ENCODE data around the gene ROBO2.

ROBO2 gene

DNA sequence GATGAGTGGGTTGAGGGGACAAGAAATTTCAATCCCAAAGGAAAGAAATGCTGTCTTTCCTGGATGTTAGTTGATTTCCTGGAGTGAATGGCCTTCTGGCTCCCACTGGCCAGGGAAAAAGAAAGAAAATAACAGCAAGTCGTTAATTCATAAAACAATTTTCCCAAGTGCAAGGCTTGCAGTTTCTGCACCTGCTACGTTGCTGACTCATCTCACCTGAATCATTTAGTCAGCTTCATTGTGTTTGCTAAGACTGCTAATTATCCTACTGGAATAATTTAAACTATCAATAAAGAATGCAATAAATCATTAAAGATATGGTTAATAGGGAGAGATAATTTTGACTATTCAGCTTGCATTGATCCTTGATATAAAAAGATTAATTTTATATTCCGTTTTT, 387.6 kb downstream of the ROBO2 start:
- no peak for FAIRE-seq

DNA sequence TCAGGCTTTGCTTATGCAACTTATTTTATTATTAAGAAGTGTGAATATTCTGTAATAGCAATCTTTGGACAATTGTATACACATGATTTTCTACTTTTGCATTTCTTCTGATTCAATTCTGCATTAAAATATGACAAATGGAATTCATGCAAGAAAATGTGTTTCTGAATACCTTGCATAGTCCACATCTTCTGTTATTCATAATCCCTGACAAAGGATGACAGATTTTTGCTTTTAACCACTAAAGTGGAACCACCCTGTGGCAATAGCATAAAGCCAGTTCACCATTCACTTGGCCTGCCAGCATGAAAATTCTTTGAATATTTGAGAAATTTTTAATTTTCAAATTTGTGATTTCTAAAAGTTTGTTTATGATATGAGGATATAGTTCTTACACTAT, 397.0 kb downstream of the ROBO2 start:
- no peak for FAIRE-seq

DNA sequence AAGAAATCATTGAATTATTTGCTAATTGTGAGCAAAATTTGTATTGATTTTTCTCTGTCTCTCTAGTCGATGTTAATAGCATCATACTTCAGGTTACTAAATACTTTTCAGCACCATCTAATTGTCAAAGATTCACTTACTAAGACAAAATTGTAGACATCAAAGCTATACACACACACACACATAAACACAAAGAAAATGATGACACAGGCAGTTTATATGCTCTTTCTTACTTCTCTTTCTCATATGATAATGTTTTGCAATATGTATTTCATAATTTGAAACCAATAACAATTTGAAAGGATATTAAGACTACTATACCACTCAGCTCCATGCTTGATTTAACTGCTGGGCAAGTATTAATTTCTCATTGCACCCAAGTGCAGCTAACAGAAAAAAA, 406.2 kb downstream of the ROBO2 start:
- FAIRE-seq = no peak

DNA sequence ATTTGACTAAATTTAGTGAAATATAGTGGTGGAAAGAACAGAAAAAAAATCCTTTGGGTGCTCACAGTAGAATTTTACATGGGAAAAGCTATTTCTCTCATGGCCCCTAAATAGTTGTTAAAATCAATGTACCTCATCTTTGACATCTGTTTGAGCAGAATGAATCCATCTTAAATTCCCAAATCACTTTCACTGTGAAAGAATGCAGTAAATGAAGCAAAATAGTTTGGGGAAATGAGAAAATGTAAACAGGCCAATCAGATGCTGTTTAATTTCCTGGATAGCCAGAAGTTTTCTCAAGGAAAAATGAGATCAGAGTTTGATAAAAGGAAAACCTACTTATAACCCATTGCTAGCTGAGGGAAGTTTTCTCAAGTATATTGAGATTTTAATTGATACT, 406.9 kb downstream of the ROBO2 start:
- no peak for FAIRE-seq

DNA sequence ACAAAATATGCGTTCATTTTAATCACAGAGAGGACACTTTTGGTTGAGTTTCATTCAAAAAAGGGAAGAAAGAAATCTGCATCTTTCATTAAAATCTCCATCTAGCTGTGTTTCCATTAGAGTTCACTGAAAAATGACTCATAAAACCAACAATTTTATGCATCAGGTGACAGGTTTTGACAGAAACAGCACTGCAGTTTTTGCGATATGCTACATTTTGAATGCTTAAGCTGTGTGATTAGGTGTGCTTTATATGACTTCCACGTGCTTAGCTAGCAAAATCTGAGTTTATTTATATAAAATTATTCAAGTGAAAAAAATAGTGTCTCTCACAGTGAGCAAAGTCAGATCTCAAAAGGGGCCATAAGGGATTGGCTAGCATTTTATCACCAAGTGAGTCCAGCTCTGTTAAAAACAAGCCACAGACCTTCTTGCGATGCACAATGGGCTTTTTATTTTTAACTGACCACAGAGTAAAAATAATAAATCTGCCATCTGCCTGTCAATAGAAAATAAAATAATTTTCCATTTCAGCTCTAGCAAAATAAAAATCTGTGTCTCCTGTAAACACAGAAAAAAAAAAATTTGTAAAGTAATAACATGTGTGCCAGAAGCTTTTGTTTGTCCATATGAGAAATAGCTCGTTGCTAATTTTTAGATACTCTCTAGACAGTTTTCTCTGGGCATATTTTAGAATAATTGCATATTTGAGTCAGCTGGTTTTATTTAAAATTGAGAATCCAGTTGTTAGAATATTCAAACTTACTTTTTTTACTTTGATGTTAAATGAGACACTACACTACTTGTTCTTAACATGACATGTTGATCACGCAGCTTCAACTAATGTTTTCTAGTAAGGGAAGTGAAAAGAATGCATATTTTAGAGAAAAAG, 409.8 kb downstream of the ROBO2 start:
- no peak for FAIRE-seq

DNA sequence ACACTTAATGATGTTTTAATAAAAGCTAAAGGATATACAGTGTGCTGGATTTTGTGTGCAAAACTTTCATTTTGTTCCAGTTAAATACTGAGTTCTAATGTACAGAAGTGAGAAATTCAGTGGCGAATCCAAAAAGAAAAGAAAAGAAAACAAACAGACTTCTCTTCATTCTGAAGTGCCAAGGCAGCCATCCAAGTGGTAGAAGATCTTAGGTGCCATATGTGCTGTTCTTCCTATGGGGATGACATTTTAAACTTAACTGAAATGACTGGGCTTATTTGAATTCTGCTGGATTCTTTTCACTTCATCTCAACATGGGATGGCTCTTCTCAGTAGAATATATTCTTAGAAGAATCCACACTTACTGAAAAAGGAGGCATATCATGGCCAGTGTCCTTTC, 416.5 kb downstream of the ROBO2 start:
- no peak for FAIRE-seq

DNA sequence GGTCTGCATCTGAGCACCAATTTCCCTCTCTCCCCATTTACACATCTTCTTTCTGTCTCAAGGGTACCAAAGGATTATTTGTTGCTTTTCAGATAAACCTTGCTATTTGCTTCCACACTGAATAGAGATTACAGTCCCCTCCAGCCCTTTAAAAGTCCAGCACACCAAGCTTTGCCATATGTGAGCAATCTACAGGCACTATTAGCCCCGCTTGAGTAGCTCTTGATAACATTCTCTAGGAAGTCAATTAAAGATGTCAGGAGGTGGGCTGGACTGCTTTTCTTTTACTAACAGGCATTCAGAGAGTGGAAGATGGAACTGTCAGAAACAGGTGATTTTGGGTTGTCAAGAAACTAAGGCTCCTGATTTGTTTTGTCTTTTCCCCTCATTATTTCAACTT, 417.0 kb downstream of the ROBO2 start:
- no peak for FAIRE-seq

DNA sequence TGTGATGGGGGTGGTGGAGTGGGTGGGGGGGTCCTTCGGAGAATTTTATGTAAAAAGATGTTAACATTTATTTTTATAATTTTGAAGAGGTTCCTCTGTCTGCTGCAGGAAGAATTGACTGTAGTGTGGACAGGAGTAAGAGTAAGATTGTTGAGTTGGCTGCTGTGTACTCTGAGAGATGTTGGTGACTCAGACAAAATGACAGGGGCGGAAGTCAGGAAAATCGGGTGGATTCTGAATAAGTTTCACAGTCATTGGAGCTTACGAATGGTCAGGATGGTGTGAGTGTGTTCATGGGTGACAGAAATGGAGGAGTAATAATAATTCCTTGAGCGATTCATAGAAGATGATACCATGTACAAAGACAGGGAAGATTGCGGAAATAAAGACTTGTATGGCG, 420.0 kb downstream of the ROBO2 start:
- FAIRE-seq = no peak

DNA sequence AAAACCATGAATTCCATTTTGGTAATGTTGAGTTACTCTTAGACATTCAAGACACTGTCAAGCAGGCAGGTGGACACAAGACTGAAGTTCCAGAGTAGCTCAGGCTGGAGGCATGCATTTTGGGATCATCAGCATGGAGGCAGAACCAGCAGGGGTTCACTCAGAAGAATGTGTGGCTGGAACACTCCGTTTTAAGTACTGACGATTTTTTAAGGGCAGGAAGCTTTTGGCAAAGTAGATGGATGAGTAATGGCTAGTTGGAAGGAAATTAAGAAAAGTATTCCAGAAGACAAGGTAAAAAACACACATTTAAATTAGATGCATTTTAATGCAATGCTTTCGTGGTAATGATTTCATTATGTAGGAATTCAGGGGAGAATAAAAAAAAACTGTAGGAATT, 420.4 kb downstream of the ROBO2 start:
- FAIRE-seq = no peak

DNA sequence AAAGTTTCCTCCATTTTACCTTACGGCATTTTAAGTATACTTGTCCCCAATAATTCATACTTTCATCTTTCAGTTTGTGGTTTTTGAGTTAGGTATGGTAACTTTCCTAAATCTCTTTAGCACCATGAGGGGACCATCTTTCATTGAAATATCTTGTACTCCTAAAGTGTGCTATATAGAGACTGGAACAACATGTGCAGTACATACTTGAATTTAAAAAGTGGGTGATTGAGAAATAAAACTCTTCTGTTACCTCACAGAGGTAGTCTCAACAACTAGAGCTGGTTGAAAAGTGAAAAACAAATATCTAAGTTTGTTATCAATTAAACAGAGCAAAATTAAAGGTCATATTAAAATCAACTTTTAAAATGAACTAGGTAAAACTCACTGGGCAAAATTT, 423.1 kb downstream of the ROBO2 start:
- no peak for FAIRE-seq

DNA sequence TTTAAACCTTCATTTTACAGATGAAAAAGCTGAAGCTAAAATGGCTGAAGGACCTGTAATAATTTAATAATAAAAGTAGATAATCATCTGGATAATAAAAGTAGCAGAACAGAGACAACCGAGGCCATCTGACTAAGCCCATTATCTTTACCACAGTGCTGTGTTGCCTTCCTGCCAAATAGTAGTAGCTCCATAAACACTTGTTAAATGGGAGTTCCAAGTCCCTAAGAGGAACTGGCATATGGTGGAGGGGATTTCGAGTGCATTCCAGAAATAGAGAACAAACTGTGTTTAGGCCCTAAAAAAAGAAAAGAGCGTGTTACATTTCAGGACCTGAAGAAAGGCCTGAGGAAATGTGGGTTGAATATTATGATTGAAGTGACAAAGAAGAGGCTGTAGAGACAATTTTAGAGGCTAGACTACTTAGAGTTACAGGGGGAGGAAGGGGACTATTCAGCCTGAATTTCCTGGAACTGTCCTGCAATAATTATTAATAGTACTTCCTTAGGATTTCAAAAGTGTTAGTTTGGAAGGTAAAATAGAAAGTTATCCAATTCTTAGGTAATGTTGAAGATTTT, 424.3 kb downstream of the ROBO2 start:
- no peak for FAIRE-seq

DNA sequence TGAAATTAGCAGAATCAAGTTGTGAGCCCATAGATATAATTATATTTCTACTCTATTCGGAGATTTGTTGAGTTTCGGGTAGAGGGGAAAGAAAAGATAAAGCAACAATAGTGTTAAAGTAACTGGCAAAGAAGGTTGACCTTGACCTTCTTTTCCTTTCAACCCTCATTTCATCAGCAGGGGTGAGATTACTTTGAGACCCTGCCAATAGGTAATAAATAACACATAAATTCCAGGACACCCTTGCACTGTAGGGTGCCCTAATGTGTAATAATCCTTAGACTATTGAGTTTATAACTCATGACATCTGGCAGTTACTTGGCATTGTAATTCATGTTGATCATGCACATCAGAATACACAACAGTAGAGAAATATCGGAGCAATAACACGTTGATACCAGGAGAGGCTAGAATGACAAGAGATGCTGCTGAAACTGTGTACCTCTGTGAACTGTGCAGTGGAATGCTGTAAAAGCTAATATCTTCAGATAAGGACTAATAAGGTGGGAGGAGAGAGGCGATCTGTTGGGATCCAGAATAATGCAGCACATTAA, 426.7 kb downstream of the ROBO2 start:
- FAIRE-seq = no peak

DNA sequence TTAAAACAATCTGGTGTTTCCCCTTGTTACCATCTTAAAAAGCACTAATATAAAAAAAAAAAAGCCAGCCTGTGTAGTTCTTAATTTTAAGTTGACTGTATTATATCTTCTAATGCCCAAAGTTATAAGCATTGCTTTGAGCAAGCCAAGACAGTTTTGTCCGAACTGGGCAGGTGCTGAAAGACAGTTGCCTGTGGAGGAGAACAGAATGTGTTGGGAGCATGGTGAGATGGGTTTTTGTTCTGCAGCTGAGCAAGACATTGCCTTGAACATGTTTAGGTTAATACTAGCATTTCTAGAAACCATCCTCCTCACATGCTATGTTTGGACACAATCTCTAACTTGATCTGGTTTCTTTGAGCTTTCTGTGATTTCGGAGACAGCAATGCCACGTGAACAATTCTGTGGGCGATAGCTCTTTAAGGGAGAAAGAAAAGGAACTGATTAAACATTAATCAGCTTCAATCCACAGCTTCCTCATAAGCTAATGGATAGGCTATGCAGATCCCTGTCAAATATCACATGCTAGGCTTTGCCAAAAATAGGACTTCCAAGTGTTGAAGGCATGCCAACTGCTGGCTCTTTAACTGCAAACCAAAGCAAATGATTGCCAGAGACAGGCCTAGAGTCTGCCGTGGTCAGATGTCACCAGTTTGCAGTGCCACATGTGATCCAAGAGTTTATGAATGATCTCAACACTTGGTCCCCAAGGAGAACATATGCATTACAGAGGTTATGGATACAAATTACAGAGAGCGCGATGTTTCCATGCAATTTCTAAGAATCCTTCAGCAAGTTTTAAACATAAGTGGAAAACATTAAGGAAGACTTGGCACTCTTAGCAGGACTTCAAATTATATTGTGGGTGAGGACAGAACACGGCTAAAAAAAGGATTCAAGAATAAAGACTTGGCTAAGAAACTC, 428.1 kb downstream of the ROBO2 start:
- no peak for FAIRE-seq

DNA sequence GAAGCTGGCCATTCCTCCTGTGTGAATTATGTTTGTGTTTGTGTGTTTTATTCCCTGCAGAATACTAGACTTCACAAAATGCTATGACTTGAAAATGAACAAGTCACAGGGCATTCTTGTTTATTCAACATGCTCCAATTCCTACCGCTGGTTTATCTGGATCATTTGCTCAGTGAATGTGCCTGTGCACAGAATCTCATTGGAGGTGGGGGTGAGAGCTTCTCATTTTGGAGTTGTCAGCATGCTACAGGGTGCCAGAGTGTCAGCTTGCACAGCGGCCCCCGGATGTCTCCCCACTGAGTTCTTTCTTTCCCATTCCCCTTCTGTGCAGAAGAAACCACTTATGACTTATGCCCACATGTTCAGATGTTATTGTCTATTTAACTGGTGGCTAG, 428.7 kb downstream of the ROBO2 start:
- no peak for FAIRE-seq

DNA sequence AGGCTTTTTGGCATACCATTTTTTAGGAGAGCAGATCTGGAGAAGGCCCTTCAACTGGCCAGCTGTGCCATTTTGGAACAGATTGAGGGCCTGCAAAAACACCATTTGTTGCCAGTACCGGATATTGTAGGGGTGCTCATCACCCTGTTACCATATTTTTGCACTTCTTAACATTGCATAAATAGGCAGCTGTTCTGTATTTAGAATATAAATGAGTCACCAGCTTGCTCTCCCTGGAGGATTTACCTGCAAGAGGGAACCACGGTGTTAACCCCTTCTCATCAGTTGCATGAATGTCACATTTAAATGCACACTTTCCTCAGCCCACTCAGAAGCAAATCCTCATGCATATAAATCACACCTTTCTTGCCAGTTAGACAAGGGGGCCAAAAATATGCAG, 435.6 kb downstream of the ROBO2 start:
- FAIRE-seq = no peak

DNA sequence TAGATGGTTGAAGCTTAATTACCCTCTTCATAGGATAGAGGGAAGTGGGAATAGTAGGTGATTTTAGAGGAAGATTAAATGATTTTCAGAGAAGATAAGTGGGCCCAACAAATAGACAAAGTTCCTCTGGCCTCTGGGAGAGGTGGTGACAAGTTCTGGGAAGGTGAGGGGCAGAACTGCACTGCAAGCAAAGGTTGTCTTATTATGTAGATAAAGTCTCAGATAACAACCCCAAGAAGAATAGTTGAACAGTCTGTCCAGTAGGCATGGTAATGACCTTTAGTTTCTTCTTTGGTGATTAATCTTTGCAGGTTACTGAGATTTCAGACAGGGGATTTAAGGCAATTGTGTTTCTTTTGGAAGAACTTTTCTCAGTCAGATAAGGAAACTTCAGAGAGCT, 439.1 kb downstream of the ROBO2 start:
- no peak for FAIRE-seq

DNA sequence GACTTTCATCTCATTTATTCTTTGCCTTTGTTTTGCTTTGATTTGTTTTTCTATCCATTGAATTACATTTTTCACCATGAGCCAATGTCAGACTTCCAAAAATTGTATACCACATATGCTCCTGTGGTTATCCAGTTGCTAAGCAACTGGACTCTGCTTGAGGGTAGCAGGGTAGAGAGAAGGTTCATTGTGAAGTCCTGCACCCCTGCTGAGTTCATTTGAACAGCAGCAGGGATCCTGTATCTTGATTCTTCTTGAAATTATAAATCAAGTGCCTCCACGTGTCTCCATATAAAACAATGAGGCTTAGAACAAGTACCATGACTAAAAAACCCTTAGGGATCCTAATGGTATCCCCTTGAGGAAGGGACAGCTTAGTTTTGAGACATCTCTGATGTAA, 449.3 kb downstream of the ROBO2 start:
- no peak for FAIRE-seq

DNA sequence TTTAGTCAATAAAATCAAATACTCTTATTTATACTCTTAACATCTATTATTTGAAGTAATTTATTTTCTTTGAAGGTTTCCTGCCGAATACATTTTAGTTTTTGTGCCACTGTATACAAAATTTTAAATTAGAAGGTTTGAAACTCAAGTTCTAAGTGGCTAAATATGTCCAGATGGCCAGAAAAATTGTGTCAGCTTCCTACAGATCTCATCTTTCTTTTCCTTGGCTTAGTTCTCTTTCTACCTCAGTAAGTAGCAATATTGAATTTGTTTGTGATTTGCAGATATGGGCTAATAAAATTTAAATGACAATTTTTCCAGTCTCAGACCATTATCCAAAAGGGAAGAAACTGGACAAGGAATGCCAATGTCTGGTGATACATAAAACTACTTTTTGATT, 452.1 kb downstream of the ROBO2 start:
- FAIRE-seq = no peak

DNA sequence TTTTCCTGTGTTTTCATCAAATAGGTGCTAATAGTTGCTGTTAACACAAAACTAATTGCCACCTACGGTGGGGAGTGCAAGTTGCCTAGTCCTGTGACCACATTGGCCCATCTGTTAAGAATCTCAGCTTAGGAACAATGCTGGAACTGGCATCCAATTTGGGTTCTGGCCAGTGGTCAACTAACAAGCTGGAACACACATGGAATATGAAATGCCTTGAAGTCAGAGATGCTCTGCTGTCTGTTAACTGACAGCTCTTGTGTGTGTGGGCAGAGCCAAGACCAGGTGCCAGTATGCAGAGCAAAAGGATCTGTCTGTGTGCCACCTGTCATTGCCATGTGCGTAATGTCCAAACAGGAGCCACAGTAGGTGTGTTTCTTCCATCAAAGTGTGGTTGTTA, 460.8 kb downstream of the ROBO2 start:
- no peak for FAIRE-seq

DNA sequence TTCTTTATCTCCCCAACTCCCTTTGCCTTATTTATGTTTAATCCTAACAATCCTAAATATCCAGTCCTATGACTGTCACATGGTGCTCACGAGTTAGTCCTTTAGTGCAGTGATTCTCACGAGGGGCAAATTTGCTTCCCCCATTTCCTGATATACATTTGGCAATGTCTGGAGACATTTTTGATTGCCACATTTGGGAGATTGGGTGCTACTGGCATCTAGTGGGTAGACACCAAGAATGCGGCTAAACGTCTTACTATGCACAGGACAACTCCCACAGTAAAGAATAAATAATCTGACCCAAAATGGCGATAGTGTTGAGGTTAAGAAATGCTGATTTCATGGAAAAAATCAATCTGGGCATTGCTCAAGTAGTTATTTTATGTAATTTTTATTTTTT, 466.5 kb downstream of the ROBO2 start:
- no peak for FAIRE-seq

DNA sequence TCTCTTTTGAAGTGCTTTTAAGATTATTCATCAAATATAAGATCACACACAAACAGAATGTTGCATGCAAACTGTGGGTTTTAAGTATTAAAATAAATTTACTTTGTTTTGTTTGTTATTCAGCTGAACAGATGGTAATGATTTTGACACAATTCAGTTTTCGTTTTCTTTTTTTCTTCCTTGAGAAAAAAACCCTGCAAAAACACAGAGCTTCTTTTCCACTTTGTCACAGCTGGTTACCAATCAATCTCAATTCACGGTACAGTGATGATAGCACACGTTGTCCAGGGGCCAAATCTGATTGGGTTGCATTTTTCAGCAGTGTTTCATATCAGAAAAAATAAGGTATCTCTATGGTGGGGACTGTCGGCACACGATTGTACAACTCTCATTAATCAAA, 473.6 kb downstream of the ROBO2 start:
- FAIRE-seq = no peak

DNA sequence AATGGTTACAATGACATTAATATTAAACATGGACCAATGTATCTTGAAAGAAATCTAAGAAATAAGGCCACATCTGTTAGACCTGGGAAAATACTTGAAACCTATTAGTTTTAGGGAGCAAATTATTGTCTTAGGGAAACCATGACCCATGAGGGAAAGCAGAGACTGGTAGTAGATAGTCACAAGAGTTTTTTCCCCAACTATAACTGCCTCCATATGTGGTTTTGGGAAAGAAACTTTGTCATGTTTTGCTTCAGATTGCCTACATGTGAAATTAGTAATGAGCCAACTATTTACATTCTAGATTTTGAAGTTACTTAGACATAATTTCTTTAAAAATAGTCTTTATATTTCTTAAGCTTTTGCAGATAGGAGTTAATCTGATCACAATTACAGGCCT, 474.9 kb downstream of the ROBO2 start:
- no peak for FAIRE-seq

DNA sequence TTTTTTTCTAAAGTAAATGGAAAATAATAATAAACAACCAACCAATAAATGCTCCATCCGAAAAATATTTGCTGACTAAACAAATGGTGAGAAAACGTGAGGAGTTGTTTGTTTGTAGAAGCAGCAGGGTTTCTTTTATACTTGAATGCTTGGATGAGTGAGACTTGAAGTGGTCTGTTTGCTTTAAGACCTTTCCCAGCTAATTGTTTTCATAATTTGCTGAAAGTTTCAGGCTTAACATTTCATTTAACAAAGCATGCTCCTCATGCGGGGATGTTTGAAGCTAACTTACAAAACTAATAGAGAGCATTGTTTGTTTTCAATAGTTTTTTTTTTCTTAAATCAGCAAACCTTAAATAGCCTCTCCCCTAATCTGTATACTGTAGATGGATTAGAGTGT, 484.6 kb downstream of the ROBO2 start:
- FAIRE-seq = no peak
